ENCODE results near the gene SLAIN1. TPM values are rescaled to one million over a fixed set of nuclear protein-coding genes. Genes with fewer than 3 reads are reported as not detected.
A peak's percentile ranks its signal among the peaks of the same experiment; 100 is the strongest.

Gene SLAIN1
- total and polyA plus RNA-seq, 5 experiments from 2014 or later: 25.8 to 61.4 (median 51.7) TPM

- Mint-ChIP-seq H3K4me1 (peaks cover 21 to 72% (median 56%) of the 10 kb centered on the region in 4 donors), H3K27ac (no peak overlapping the region), H3K27me3 (no peaks in the 10 kb centered on the region), H3K4me3 (no peak overlapping the region), H3K36me3 (peaks cover 12 to 38% (median 29%) of the 10 kb centered on the region in 3 donors), H3K9me3 (peaks cover 0 to 10% (median 2%) of the 10 kb centered on the region in 9 donors)
- DNase-seq (no peak), ATAC-seq (no peak)
- POLR2A ChIA-PET: no interaction called here
These were observed 20.0 kb downstream of the SLAIN1 start for GRCh38 chr13:77717508-77717907.

GRCh38 chr13:77719128-77719527 lies 21.6 kb downstream of the SLAIN1 start:
- DNase-seq: no peak
- H3K27me3 Mint-ChIP-seq: no peaks in the 10 kb centered on the region
- peaks cover 16 to 54% (median 33%) of the 10 kb centered on the region in 3 donors for H3K36me3 Mint-ChIP-seq
- no peaks in the 10 kb centered on the region for H3K9me3 Mint-ChIP-seq
- ATAC-seq: no peak
- H3K27ac Mint-ChIP-seq: peak overlapping the region in 3 of 10 donors; percentile 5 to 74 (median 21)
- POLR2A ChIA-PET: no interaction called here
- peaks cover 19 to 78% (median 51%) of the 10 kb centered on the region in 4 donors for H3K4me1 Mint-ChIP-seq
- H3K4me3 Mint-ChIP-seq: no peak overlapping the region

GRCh38 chr13:77720988-77721387 lies 23.5 kb downstream of the SLAIN1 start:
- peak overlapping the region in 2 of 10 donors; percentile 13 to 63 for H3K27ac Mint-ChIP-seq
- peaks cover 13 to 77% (median 48%) of the 10 kb centered on the region in 4 donors for H3K4me1 Mint-ChIP-seq
- H3K4me3 Mint-ChIP-seq: no peak overlapping the region
- DNase-seq: no peak
- POLR2A ChIA-PET: no interaction called here
- H3K27me3 Mint-ChIP-seq: no peaks in the 10 kb centered on the region
- H3K9me3 Mint-ChIP-seq: no peaks in the 10 kb centered on the region
- peaks cover 16 to 73% (median 33%) of the 10 kb centered on the region in 3 donors for H3K36me3 Mint-ChIP-seq
- no peak for ATAC-seq

- Mint-ChIP-seq H3K36me3 (peaks cover 16 to 91% (median 44%) of the 10 kb centered on the region in 3 donors), H3K27ac (peak overlapping the region in 1 of 10 donors; percentile 71), H3K4me3 (no peak overlapping the region), H3K4me1 (peaks cover 4 to 55% (median 37%) of the 10 kb centered on the region in 4 donors), H3K9me3 (no peaks in the 10 kb centered on the region), H3K27me3 (no peaks in the 10 kb centered on the region)
- no peak for ATAC-seq
- POLR2A ChIA-PET: no interaction called here
- DNase-seq: no peak
These were observed 26.6 kb downstream of the SLAIN1 start for GRCh38 chr13:77724092-77724491.

- Mint-ChIP-seq H3K36me3 (peaks cover 16 to 91% (median 39%) of the 10 kb centered on the region in 3 donors), H3K27me3 (no peaks in the 10 kb centered on the region), H3K4me3 (no peak overlapping the region), H3K27ac (peak overlapping the region in 3 of 10 donors; percentile 34 to 60 (median 59)), H3K9me3 (no peaks in the 10 kb centered on the region), H3K4me1 (peaks cover 14 to 58% (median 42%) of the 10 kb centered on the region in 4 donors)
- ATAC-seq: no peak
- no peak for DNase-seq
- POLR2A ChIA-PET: no interaction called here
These were observed 27.6 kb downstream of the SLAIN1 start for GRCh38 chr13:77725071-77725470.

GRCh38 chr13:77728265-77729125 lies 31.0 kb downstream of the SLAIN1 start:
- no peaks in the 10 kb centered on the region for H3K9me3 Mint-ChIP-seq
- H3K4me1 Mint-ChIP-seq: peaks cover 13 to 44% (median 41%) of the 10 kb centered on the region in 4 donors
- ATAC-seq (no peak), DNase-seq (no peak)
- H3K27ac Mint-ChIP-seq: peak overlapping the region in 1 of 10 donors; percentile 27
- H3K36me3 Mint-ChIP-seq: peaks cover 4 to 81% (median 12%) of the 10 kb centered on the region in 3 donors
- POLR2A ChIA-PET: no interaction called here
- H3K4me3 Mint-ChIP-seq: no peak overlapping the region
- no peaks in the 10 kb centered on the region for H3K27me3 Mint-ChIP-seq

- no peak for DNase-seq
- Mint-ChIP-seq H3K27ac (peak overlapping the region in 6 of 10 donors; percentile 8 to 74 (median 40)), H3K4me3 (peak overlapping the region in 3 of 10 donors; percentile 11 to 14 (median 11)), H3K36me3 (peaks cover 0 to 75% (median 11%) of the 10 kb centered on the region in 3 donors), H3K9me3 (no peaks in the 10 kb centered on the region), H3K4me1 (peaks cover 13 to 36% (median 33%) of the 10 kb centered on the region in 4 donors), H3K27me3 (no peaks in the 10 kb centered on the region)
- no peak for ATAC-seq
- POLR2A ChIA-PET: no interaction called here
These were observed 32.2 kb downstream of the SLAIN1 start for GRCh38 chr13:77729502-77730221.

GRCh38 chr13:77730572-77730971 lies 33.1 kb downstream of the SLAIN1 start:
- ATAC-seq: no peak
- Mint-ChIP-seq H3K9me3 (no peaks in the 10 kb centered on the region), H3K27me3 (no peaks in the 10 kb centered on the region), H3K4me1 (peaks cover 13 to 26% (median 25%) of the 10 kb centered on the region in 4 donors), H3K27ac (peak overlapping the region in 1 of 10 donors; percentile 13), H3K4me3 (no peak overlapping the region), H3K36me3 (peaks cover 0 to 69% (median 11%) of the 10 kb centered on the region in 3 donors)
- POLR2A ChIA-PET: no interaction called here
- DNase-seq: no peak

- no peak for DNase-seq
- POLR2A ChIA-PET: no interaction called here
These were observed 34.8 kb downstream of the SLAIN1 start for GRCh38 chr13:77732287-77732686.

GRCh38 chr13:77733674-77734073 lies 36.2 kb downstream of the SLAIN1 start:
- no peak for DNase-seq
- H3K27ac Mint-ChIP-seq: no peak overlapping the region
- POLR2A ChIA-PET: interaction anchor here (0.5 kb wide), 1 partner anchor 723 kb away, joined by 5 read pairs; no protein-coding TSS in a partner anchor
- H3K4me1 Mint-ChIP-seq: peaks cover 13 to 17% (median 16%) of the 10 kb centered on the region in 4 donors
- H3K27me3 Mint-ChIP-seq: no peaks in the 10 kb centered on the region
- H3K9me3 Mint-ChIP-seq: no peaks in the 10 kb centered on the region
- peaks cover 0 to 50% (median 3%) of the 10 kb centered on the region in 3 donors for H3K36me3 Mint-ChIP-seq
- H3K4me3 Mint-ChIP-seq: no peak overlapping the region
- ATAC-seq: no peak

More at GRCh38 chr13:77732287-77732686, 34.8 kb downstream of the SLAIN1 start:
- peaks cover 0 to 62% (median 6%) of the 10 kb centered on the region in 3 donors for H3K36me3 Mint-ChIP-seq
- H3K4me3 Mint-ChIP-seq: no peak overlapping the region
- ATAC-seq: no peak
- no peaks in the 10 kb centered on the region for H3K9me3 Mint-ChIP-seq
- peaks cover 13 to 24% (median 21%) of the 10 kb centered on the region in 4 donors for H3K4me1 Mint-ChIP-seq
- no peaks in the 10 kb centered on the region for H3K27me3 Mint-ChIP-seq
- no peak overlapping the region for H3K27ac Mint-ChIP-seq

GRCh38 chr13:77737583-77738200 lies 40.2 kb downstream of the SLAIN1 start:
- Mint-ChIP-seq H3K4me1 (peaks cover 6 to 16% (median 10%) of the 10 kb centered on the region in 4 donors), H3K27me3 (no peaks in the 10 kb centered on the region), H3K4me3 (no peak overlapping the region), H3K9me3 (no peaks in the 10 kb centered on the region), H3K27ac (no peak overlapping the region), H3K36me3 (peaks cover 0 to 35% (median 0%) of the 10 kb centered on the region in 3 donors)
- no peak for ATAC-seq
- DNase-seq: no peak
- POLR2A ChIA-PET: no interaction called here

- no peaks in the 10 kb centered on the region for H3K9me3 Mint-ChIP-seq
- no peaks in the 10 kb centered on the region for H3K27me3 Mint-ChIP-seq
- peak overlapping the region in 2 of 10 donors; percentile 3 to 79 for H3K27ac Mint-ChIP-seq
- peaks cover 6 to 19% (median 10%) of the 10 kb centered on the region in 4 donors for H3K4me1 Mint-ChIP-seq
- peaks cover 0 to 45% (median 4%) of the 10 kb centered on the region in 3 donors for H3K36me3 Mint-ChIP-seq
- H3K4me3 Mint-ChIP-seq: no peak overlapping the region
- no peak for DNase-seq
- POLR2A ChIA-PET: no interaction called here
- no peak for ATAC-seq
These were observed 42.7 kb downstream of the SLAIN1 start for GRCh38 chr13:77740097-77740735.

Data from naive thymus-derived CD8-positive, alpha-beta T cell (primary cell).